Cardiac fibroblast (primary cell): ENCODE results near the gene TMEM271.

Experiments
- DNase-seq, 2 donors: peaks; one replicate each; pipeline versions ENCODE4 v3.0.0 to v3.0.0-alpha.2; 2010; ENCODE audit warnings: low read depth in 2 of 2
- H3K4me3 ChIP-seq, 2 donors: replicated peaks in 1 of 2; 1 replicate in 1 of 2; 2 replicates in 1 of 2; pipeline ENCODE4 v1.5.1; 2011; ENCODE audit warnings: low read depth in 2 of 2, low read length in 2 of 2, mild to moderate bottlenecking in 2 of 2, moderate library complexity in 1 of 2
- TF ChIP-seq, protein P1 (sequence below): IDR thresholded peaks from one replicate; pipeline ENCODE4 v1.5.1; 2011; ENCODE audit warnings: low read depth, mild to moderate bottlenecking, low read length, inconsistent platforms

The TMEM271 gene

GRCh38 chr4:531076-531475 lies 45.0 kb downstream of the TMEM271 start:
- DNase-seq, result no peak
- no peak overlapping the region for H3K4me3 ChIP-seq
- TF ChIP-seq, protein P1, sequence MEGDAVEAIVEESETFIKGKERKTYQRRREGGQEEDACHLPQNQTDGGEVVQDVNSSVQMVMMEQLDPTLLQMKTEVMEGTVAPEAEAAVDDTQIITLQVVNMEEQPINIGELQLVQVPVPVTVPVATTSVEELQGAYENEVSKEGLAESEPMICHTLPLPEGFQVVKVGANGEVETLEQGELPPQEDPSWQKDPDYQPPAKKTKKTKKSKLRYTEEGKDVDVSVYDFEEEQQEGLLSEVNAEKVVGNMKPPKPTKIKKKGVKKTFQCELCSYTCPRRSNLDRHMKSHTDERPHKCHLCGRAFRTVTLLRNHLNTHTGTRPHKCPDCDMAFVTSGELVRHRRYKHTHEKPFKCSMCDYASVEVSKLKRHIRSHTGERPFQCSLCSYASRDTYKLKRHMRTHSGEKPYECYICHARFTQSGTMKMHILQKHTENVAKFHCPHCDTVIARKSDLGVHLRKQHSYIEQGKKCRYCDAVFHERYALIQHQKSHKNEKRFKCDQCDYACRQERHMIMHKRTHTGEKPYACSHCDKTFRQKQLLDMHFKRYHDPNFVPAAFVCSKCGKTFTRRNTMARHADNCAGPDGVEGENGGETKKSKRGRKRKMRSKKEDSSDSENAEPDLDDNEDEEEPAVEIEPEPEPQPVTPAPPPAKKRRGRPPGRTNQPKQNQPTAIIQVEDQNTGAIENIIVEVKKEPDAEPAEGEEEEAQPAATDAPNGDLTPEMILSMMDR, result no peak

GRCh38 chr4:530017-530781 lies 45.9 kb downstream of the TMEM271 start:
- no peak overlapping the region for H3K4me3 ChIP-seq
- TF ChIP-seq, protein P1, result no peak
- DNase-seq, result no peak

DNA sequence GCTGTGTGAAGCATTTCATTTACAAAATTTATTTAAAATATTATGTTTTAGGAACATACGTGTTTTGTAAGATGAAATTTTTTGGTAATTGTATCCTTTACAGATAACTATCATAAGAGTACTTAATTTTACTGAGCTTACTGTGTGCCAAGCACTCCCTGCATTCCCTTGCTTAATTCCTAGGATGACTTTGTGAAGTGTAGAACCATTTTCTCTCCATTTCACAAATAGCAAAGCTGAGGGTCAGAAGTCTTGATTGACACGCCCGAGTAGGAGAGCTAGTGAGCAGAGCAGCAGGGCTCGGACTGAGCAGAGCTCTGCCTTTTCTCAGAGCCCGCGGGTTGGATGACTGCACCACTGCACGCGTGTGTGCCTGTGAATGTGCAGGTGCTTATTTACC lies 46.5 kb downstream of the TMEM271 start:
- H3K4me3 ChIP-seq, result no peak overlapping the region
- TF ChIP-seq, protein P1, result no peak
- DNase-seq, result no peak

GRCh38 chr4:528835-529234 lies 47.3 kb downstream of the TMEM271 start:
- TF ChIP-seq, protein P1, result no peak
- no peak for DNase-seq
- H3K4me3 ChIP-seq, result no peak overlapping the region

GRCh38 chr4:528296-528695 lies 47.8 kb downstream of the TMEM271 start:
- H3K4me3 ChIP-seq, result no peak overlapping the region
- DNase-seq, result no peak
- TF ChIP-seq, protein P1, result no peak

GRCh38 chr4:526971-527460 lies 49.1 kb downstream of the TMEM271 start:
- H3K4me3 ChIP-seq, result no peak overlapping the region
- TF ChIP-seq, protein P1, result no peak
- no peak for DNase-seq
